Fibroblast of lung (primary cell): Measurements from ENCODE around the gene GPC5. TPM values are rescaled to one million over a fixed set of nuclear protein-coding genes. Genes with fewer than 3 reads are reported as not detected.
A peak's percentile ranks its signal among the peaks of the same experiment; 100 is the strongest.

Experiments
- DNase-seq, 2 donors: peaks; one replicate each; pipeline versions ENCODE4 v3.0.0 to v3.0.0-alpha.2; 2010; ENCODE audit warnings: low read depth in 2 of 2
- H2AFZ ChIP-seq: 2 replicates; pipeline ENCODE4 v1.5.1; 2012; ENCODE audit warnings: low read length, control low read depth, inconsistent platforms
- H3K27ac ChIP-seq: 2 replicates; pipeline ENCODE4 v1.5.1; 2011; ENCODE audit warnings: low read length, control low read depth; ENCODE audit not compliant: insufficient read depth
- H3K27me3 ChIP-seq: 2 replicates; pipeline ENCODE4 v1.5.1; 2011; ENCODE audit warnings: mild to moderate bottlenecking, low read length; ENCODE audit not compliant: control insufficient read depth, insufficient read depth
- H3K36me3 ChIP-seq: 2 replicates; pipeline ENCODE4 v1.5.1; 2011; ENCODE audit warnings: low read length; ENCODE audit not compliant: control insufficient read depth, insufficient read depth
- H3K4me1 ChIP-seq: 2 replicates; pipeline ENCODE4 v1.5.1; 2011; ENCODE audit warnings: low read length; ENCODE audit not compliant: control insufficient read depth, insufficient read depth; ENCODE audit errors: extremely low read depth
- H3K4me2 ChIP-seq: 2 replicates; pipeline ENCODE4 v1.5.1; 2011; ENCODE audit warnings: low read length, control low read depth; ENCODE audit not compliant: insufficient read depth; ENCODE audit errors: extremely low read depth
- H3K4me3 ChIP-seq, 4 experiments: fragments of 200-600 bp in 1 of 4; sonication (generic) in 1 of 4; replicated peaks in 1 of 4; 2 replicates each; pipeline ENCODE4 v1.5.1; 2011 to 2016; ENCODE audit warnings: low read length in 4 of 4, low read depth in 3 of 4, mild to moderate bottlenecking in 3 of 4, control low read depth in 2 of 4, inconsistent platforms in 1 of 4, mixed read lengths in 1 of 4; ENCODE audit not compliant: insufficient read depth in 1 of 4; ENCODE audit errors: control extremely low read depth in 1 of 4
- H3K79me2 ChIP-seq: 2 replicates; pipeline ENCODE4 v1.5.1; 2012; ENCODE audit warnings: mild to moderate bottlenecking, low read length, inconsistent platforms; ENCODE audit not compliant: control insufficient read depth, insufficient read depth
- H3K9ac ChIP-seq: 2 replicates; pipeline ENCODE4 v1.5.1; 2011; ENCODE audit warnings: mild to moderate bottlenecking, low read length, control low read depth; ENCODE audit not compliant: insufficient read depth
- H3K9me3 ChIP-seq: 2 replicates; pipeline ENCODE4 v1.5.1; 2012; ENCODE audit warnings: low read depth, low read length; ENCODE audit not compliant: control insufficient read depth, insufficient read depth
- H4K20me1 ChIP-seq: 2 replicates; pipeline ENCODE4 v1.5.1; 2011; ENCODE audit warnings: low read length; ENCODE audit not compliant: control insufficient read depth, insufficient read depth; ENCODE audit errors: extremely low read depth
- CTCF ChIP-seq, 2 donors: IDR thresholded peaks in 1 of 2; conservative IDR thresholded peaks in 1 of 2; 1 replicate in 1 of 2; 2 replicates in 1 of 2; pipeline ENCODE4 v1.5.1; 2011 to 2012; ENCODE audit warnings: low read length in 2 of 2, control low read depth in 1 of 2, inconsistent platforms in 1 of 2, low read depth in 1 of 2, mild to moderate bottlenecking in 1 of 2
- EZH2 ChIP-seq: IDR thresholded peaks from 2 replicates; pipeline ENCODE4 v1.5.1; 2012; ENCODE audit warnings: low read length, control low read depth, mild to moderate bottlenecking; ENCODE audit errors: missing control alignments
- polyA plus RNA-seq, 2 donors: library from polyadenylated mRNA; depleted of rRNA in 1 of 2; stranded (reverse) in 1 of 2; unstranded in 1 of 2; fragments of >200 nt; gene quantifications; 2 replicates each; pipeline ENCODE4 v1.2.1, GENCODE V29; 2011 to 2012; ENCODE audit warnings: missing spikeins in 1 of 2
- total RNA-seq: library from RNA; depleted of rRNA; stranded (reverse); fragments of >200 nt; gene quantifications from 2 replicates; pipeline ENCODE4 v1.2.1, GENCODE V29; 2014

Gene GPC5
- total and polyA plus RNA-seq, 2 donors (not counting 1 experiment from before 2014, with no cell fraction given), result 0.17 TPM; not detected in 1

GRCh38 chr13:92307752-92308151, 909.3 kb downstream of the GPC5 start:
- no peak overlapping the region for H3K27ac ChIP-seq
- no peaks in the 10 kb centered on the region for H4K20me1 ChIP-seq
- H3K4me2 ChIP-seq, result no peak overlapping the region
- no peaks in the 10 kb centered on the region for H3K27me3 ChIP-seq
- no peak for DNase-seq
- no peak overlapping the region for H3K9ac ChIP-seq
- H3K9me3 ChIP-seq, result no peaks in the 10 kb centered on the region
- H3K4me1 ChIP-seq, result no peaks in the 10 kb centered on the region
- no peak for TF ChIP-seq CTCF (conservative IDR thresholded peaks at IDR 0.05 in 1 of 2, IDR thresholded peaks at IDR 0.05 in 1 of 2; ENCODE audit: low read depth in 1 of 2, low read length in 2 of 2)
- no peak for TF ChIP-seq EZH2
- H3K36me3 ChIP-seq, result no peaks in the 10 kb centered on the region
- H2AFZ ChIP-seq, result no peak overlapping the region
- H3K4me3 ChIP-seq, result no peak overlapping the region
- no peaks in the 10 kb centered on the region for H3K79me2 ChIP-seq

- DNase-seq, result no peak
- H3K27me3 ChIP-seq, result no peaks in the 10 kb centered on the region
- TF ChIP-seq CTCF (conservative IDR thresholded peaks at IDR 0.05 in 1 of 2, IDR thresholded peaks at IDR 0.05 in 1 of 2; ENCODE audit: low read depth in 1 of 2, low read length in 2 of 2), result no peak
- no peak for TF ChIP-seq EZH2
- no peak overlapping the region for H3K9ac ChIP-seq
- no peaks in the 10 kb centered on the region for H3K4me1 ChIP-seq
- no peaks in the 10 kb centered on the region for H3K79me2 ChIP-seq
- H3K4me3 ChIP-seq, result no peak overlapping the region
- H3K4me2 ChIP-seq, result no peak overlapping the region
- H3K27ac ChIP-seq, result no peak overlapping the region
- H4K20me1 ChIP-seq, result no peaks in the 10 kb centered on the region
- no peak overlapping the region for H2AFZ ChIP-seq
- H3K9me3 ChIP-seq, result no peaks in the 10 kb centered on the region
- H3K36me3 ChIP-seq, result no peaks in the 10 kb centered on the region
Measured at GRCh38 chr13:92312823-92313222, 914.4 kb downstream of the GPC5 start.

- Histone ChIP-seq H3K4me2 (no peak overlapping the region), H3K9me3 (no peaks in the 10 kb centered on the region), H3K36me3 (no peaks in the 10 kb centered on the region), H3K4me1 (no peaks in the 10 kb centered on the region), H3K9ac (no peak overlapping the region), H3K79me2 (no peaks in the 10 kb centered on the region), H2AFZ (no peak overlapping the region), H3K27me3 (no peaks in the 10 kb centered on the region), H3K4me3 (no peak overlapping the region), H3K27ac (no peak overlapping the region), H4K20me1 (no peaks in the 10 kb centered on the region)
- DNase-seq, result peak in 1 of 2 donors; percentile 66
- TF ChIP-seq CTCF (conservative IDR thresholded peaks at IDR 0.05 in 1 of 2, IDR thresholded peaks at IDR 0.05 in 1 of 2; ENCODE audit: low read depth in 1 of 2, low read length in 2 of 2), result no peak
- TF ChIP-seq EZH2, result no peak
Measured at GRCh38 chr13:92313382-92313781, 915.0 kb downstream of the GPC5 start.
